ENCODE measurements around the gene LRCH4.
A peak's percentile ranks its signal among the peaks of the same experiment; 100 is the strongest.

DNA sequence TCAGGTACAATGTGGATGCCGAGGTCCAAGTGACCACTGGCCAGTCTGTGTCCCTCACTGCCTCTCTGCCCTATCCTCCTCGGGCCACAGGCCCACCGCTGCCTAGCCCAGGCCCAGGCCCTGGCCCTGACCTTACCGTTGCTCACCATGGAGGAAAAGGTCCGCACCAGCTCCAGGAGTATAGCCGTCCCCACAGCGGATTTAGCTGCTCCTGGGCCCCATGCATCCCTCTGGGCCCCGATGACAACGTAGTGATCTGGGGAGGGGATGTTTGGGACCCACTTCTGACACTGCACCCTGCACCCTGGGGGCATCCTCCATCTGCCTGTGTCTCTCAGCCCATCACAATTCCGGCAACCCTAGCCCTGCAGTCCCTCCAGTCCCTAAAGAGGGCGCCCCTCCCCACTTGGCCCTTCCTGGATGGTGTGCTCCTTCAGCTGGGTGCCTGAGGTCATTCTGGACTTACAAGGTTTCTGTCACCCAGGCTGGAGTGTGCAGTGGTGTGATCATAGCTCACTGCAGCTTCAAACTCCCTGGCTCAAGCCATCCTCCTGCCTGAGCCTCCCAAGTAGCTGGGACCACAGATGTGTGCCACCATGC is 43.3 kb upstream of the LRCH4 start:
- TF ChIP-seq, protein P1, sequence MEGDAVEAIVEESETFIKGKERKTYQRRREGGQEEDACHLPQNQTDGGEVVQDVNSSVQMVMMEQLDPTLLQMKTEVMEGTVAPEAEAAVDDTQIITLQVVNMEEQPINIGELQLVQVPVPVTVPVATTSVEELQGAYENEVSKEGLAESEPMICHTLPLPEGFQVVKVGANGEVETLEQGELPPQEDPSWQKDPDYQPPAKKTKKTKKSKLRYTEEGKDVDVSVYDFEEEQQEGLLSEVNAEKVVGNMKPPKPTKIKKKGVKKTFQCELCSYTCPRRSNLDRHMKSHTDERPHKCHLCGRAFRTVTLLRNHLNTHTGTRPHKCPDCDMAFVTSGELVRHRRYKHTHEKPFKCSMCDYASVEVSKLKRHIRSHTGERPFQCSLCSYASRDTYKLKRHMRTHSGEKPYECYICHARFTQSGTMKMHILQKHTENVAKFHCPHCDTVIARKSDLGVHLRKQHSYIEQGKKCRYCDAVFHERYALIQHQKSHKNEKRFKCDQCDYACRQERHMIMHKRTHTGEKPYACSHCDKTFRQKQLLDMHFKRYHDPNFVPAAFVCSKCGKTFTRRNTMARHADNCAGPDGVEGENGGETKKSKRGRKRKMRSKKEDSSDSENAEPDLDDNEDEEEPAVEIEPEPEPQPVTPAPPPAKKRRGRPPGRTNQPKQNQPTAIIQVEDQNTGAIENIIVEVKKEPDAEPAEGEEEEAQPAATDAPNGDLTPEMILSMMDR (conservative IDR thresholded peaks at IDR 0.05 in 1 of 2, IDR thresholded peaks at IDR 0.05 in 1 of 2; ENCODE audit: extremely low read depth in 1 of 2, insufficient read depth in 1 of 2, low read depth in 1 of 2, low read length in 2 of 2): peak in 1 of 2 donors; percentile 36
- TF ChIP-seq EZH2 (IDR thresholded peaks at IDR 0.05; ENCODE audit: borderline replicate concordance, low read length): no peak

Data from mammary epithelial cell (primary cell).